H9 (cell line): ENCODE results near the gene SLC39A2. TPM values are rescaled to one million over a fixed set of nuclear protein-coding genes. Genes with fewer than 3 reads are reported as not detected.

Source experiments
- DNase-seq: peaks from one replicate; pipeline ENCODE4 v3.0.0-alpha.2; 2017
- H2AFZ ChIP-seq: one replicate; pipeline ENCODE4 v1.6.1; 2013; ENCODE audit warnings: mild to moderate bottlenecking, low read length, control low read depth, moderate library complexity
- H2AK5ac ChIP-seq: 2 replicates; pipeline ENCODE4 v1.6.1; 2013; ENCODE audit warnings: low read length, control low read depth, mixed read lengths; ENCODE audit not compliant: insufficient read length
- H2BK120ac ChIP-seq: one replicate; pipeline ENCODE4 v1.6.1; 2013; ENCODE audit warnings: low read depth, mild to moderate bottlenecking, low read length, control low read depth, inconsistent platforms; ENCODE audit not compliant: poor library complexity, severe bottlenecking
- H2BK12ac ChIP-seq: 2 replicates; pipeline ENCODE4 v1.6.1; 2013; ENCODE audit warnings: low read length, control low read depth, mixed read lengths, low read depth; ENCODE audit not compliant: insufficient read length
- H2BK15ac ChIP-seq: 2 replicates; pipeline ENCODE4 v1.6.1; 2013; ENCODE audit warnings: low read depth, low read length, control low read depth
- H2BK20ac ChIP-seq: one replicate; pipeline ENCODE4 v1.6.1; 2013; ENCODE audit warnings: low read depth, mild to moderate bottlenecking, low read length, control low read depth, inconsistent platforms; ENCODE audit not compliant: poor library complexity, severe bottlenecking
- H2BK5ac ChIP-seq: 2 replicates; pipeline ENCODE4 v1.6.1; 2013; ENCODE audit warnings: low read length, control low read depth, mixed read lengths; ENCODE audit not compliant: insufficient read length
- H3K14ac ChIP-seq: 2 replicates; pipeline ENCODE4 v1.6.1; 2013; ENCODE audit warnings: low read length, control low read depth; ENCODE audit not compliant: insufficient read depth
- H3K18ac ChIP-seq: 2 replicates; pipeline ENCODE4 v1.6.1; 2013; ENCODE audit warnings: low read depth, mild to moderate bottlenecking, mixed read lengths, low read length, control low read depth; ENCODE audit not compliant: insufficient read length
- H3K23ac ChIP-seq: 2 replicates; pipeline ENCODE4 v1.6.1; 2013; ENCODE audit warnings: low read length, control low read depth, mixed read lengths, low read depth; ENCODE audit not compliant: insufficient read length
- H3K23me2 ChIP-seq: 2 replicates; pipeline ENCODE4 v1.6.1; 2013; ENCODE audit warnings: low read depth, mild to moderate bottlenecking, mixed read lengths, low read length, control low read depth; ENCODE audit not compliant: insufficient read length, poor library complexity, severe bottlenecking
- H3K27ac ChIP-seq: 2 replicates; pipeline ENCODE4 v1.5.1; 2013; ENCODE audit warnings: low read length, control low read depth, mixed read lengths, low read depth; ENCODE audit not compliant: insufficient read length
- H3K27me3 ChIP-seq: 2 replicates; pipeline ENCODE4 v1.6.1; 2013; ENCODE audit warnings: low read length, control low read depth, inconsistent platforms; ENCODE audit not compliant: insufficient read depth
- H3K4ac ChIP-seq: 2 replicates; pipeline ENCODE4 v1.6.1; 2013; ENCODE audit warnings: low read depth, mild to moderate bottlenecking, control low read depth, inconsistent platforms, low read length, moderate library complexity
- H3K4me1 ChIP-seq: 2 replicates; pipeline ENCODE4 v1.6.1; 2013; ENCODE audit warnings: low read length, control low read depth, inconsistent platforms; ENCODE audit not compliant: insufficient read depth
- H3K4me2 ChIP-seq: 2 replicates; pipeline ENCODE4 v1.6.1; 2013; ENCODE audit warnings: low read length, control low read depth, mixed read lengths; ENCODE audit not compliant: insufficient read length, insufficient read depth
- H3K56ac ChIP-seq: 2 replicates; pipeline ENCODE4 v1.6.1; 2013; ENCODE audit warnings: low read depth, mild to moderate bottlenecking, mixed read lengths, low read length, control low read depth; ENCODE audit not compliant: insufficient read length
- H3K79me1 ChIP-seq: 2 replicates; pipeline ENCODE4 v1.6.1; 2013; ENCODE audit warnings: low read depth, mild to moderate bottlenecking, moderate library complexity, low read length, control low read depth, inconsistent platforms; ENCODE audit not compliant: insufficient read depth, poor library complexity, severe bottlenecking
- H3K79me2 ChIP-seq: 2 replicates; pipeline ENCODE4 v1.6.1; 2013; ENCODE audit warnings: low read length, control low read depth, inconsistent platforms; ENCODE audit not compliant: insufficient read depth
- H3K9ac ChIP-seq: 2 replicates; pipeline ENCODE4 v1.6.1; 2013; ENCODE audit warnings: low read length, control low read depth, mixed read lengths; ENCODE audit not compliant: insufficient read length; ENCODE audit errors: extremely low read depth
- H3K9me3 ChIP-seq: one replicate; pipeline ENCODE4 v1.6.1; 2013; ENCODE audit warnings: low read depth, low read length, inconsistent platforms; ENCODE audit not compliant: control insufficient read depth
- H3T11ph ChIP-seq: one replicate; pipeline ENCODE4 v1.6.1; 2013; ENCODE audit warnings: mild to moderate bottlenecking, low read length, control low read depth, inconsistent platforms
- H4K20me1 ChIP-seq: one replicate; pipeline ENCODE4 v1.6.1; 2013; ENCODE audit not compliant: control insufficient read depth, insufficient read length, insufficient read depth
- H4K5ac ChIP-seq: 2 replicates; pipeline ENCODE4 v1.6.1; 2013; ENCODE audit warnings: low read depth, mild to moderate bottlenecking, mixed read lengths, low read length, control low read depth; ENCODE audit not compliant: insufficient read length
- H4K8ac ChIP-seq: replicated peaks from 2 replicates; pipeline ENCODE4 v1.6.1; 2013; ENCODE audit warnings: low read length, control low read depth, mixed read lengths, low read depth; ENCODE audit not compliant: insufficient read length
- H4K91ac ChIP-seq: 2 replicates; pipeline ENCODE4 v1.6.1; 2013; ENCODE audit warnings: low read depth, mild to moderate bottlenecking, moderate library complexity, mixed read lengths, low read length, control low read depth; ENCODE audit not compliant: insufficient read length
- H3K27ac Mint-ChIP-seq, 3 experiments: 2 replicates in 2 of 3; 3 replicates in 1 of 3; pipeline ENCODE4 v1.8.0; 2020 to 2021; ENCODE audit warnings: mixed read lengths in 3 of 3, mild to moderate bottlenecking in 1 of 3, moderate library complexity in 1 of 3
- H3K27me3 Mint-ChIP-seq: 2 replicates; pipeline ENCODE4 v1.8.0; 2021; ENCODE audit warnings: low read depth, mild to moderate bottlenecking, moderate library complexity, mixed read lengths
- H3K36me3 Mint-ChIP-seq, 3 experiments: 2 replicates in 2 of 3; 3 replicates in 1 of 3; pipeline ENCODE4 v1.8.0; 2020 to 2021; ENCODE audit warnings: low read depth in 3 of 3, mixed read lengths in 3 of 3; ENCODE audit not compliant: insufficient read depth in 1 of 3
- H3K4me1 Mint-ChIP-seq, 2 experiments: 2 replicates each; pipeline ENCODE4 v1.8.0; 2020; ENCODE audit warnings: mixed read lengths in 2 of 2
- H3K4me3 Mint-ChIP-seq, 2 experiments: 2 replicates in 1 of 2; 3 replicates in 1 of 2; pipeline ENCODE4 v1.8.0; 2020 to 2021; ENCODE audit warnings: mild to moderate bottlenecking in 2 of 2, mixed read lengths in 2 of 2, moderate library complexity in 1 of 2
- H3K9me3 Mint-ChIP-seq, 2 experiments: 2 replicates in 1 of 2; 3 replicates in 1 of 2; pipeline ENCODE4 v1.8.0; 2020; ENCODE audit warnings: mild to moderate bottlenecking in 2 of 2, mixed read lengths in 2 of 2, moderate library complexity in 1 of 2
- CTCF ChIP-seq: fragments of 200-600 bp; sonication (generic); conservative IDR thresholded peaks from 3 replicates; pipeline ENCODE4 v1.8.0; 2021; ENCODE audit warnings: antibody characterized with exemption, mild to moderate bottlenecking
- WGBS: extraction: QIAGEN DNeasy Blood & Tissue Kit; methylation state at CpG from one replicate; pipeline ENCODE4 v1.1.7; 2013; ENCODE audit warnings: missing lambda C conversion rate, low lambda C conversion rate, mixed read lengths; ENCODE audit not compliant: insufficient read length; ENCODE audit errors: extremely low coverage; 5-methylcytosine and 5-hydroxymethylcytosine counted together
- total RNA-seq: library from RNA; stranded (reverse); gene quantifications from 2 replicates; pipeline ENCODE4 v1.2.1, GENCODE V29; 2021

Gene SLC39A2
- total RNA-seq, 1 experiment from 2014 or later = not detected

- Histone ChIP-seq H3K79me1 (no peaks in the 10 kb centered on the region), H4K8ac (no peak overlapping the region), H3K23ac (no peak overlapping the region), H3K14ac (no peak overlapping the region), H3K4me1 (peaks cover 4% of the 10 kb centered on the region), H2BK120ac (no peak overlapping the region), H4K91ac (no peak overlapping the region), H3K4ac (no peak overlapping the region), H3K23me2 (no peaks in the 10 kb centered on the region), H4K20me1 (no peaks in the 10 kb centered on the region), H3K9me3 (no peaks in the 10 kb centered on the region), H2BK20ac (no peak overlapping the region), H3K27ac (no peak overlapping the region), H2BK15ac (no peak overlapping the region), H3K18ac (no peak overlapping the region), H2AK5ac (no peak overlapping the region), H3T11ph (no peak overlapping the region), H3K27me3 (no peaks in the 10 kb centered on the region), H3K9ac (no peak overlapping the region), H2BK5ac (no peak overlapping the region), H3K4me2 (no peak overlapping the region), H4K5ac (no peak overlapping the region), H3K56ac (no peak overlapping the region), H2BK12ac (no peak overlapping the region), H2AFZ (no peak overlapping the region), H3K79me2 (no peaks in the 10 kb centered on the region)
- Mint-ChIP-seq H3K4me1 (peaks cover 16% of the 10 kb centered on the region in 2 experiments), H3K4me3 (no peak overlapping the region), H3K27ac (no peak overlapping the region), H3K27me3 (peaks cover 27% of the 10 kb centered on the region), H3K36me3 (no peaks in the 10 kb centered on the region), H3K9me3 (no peaks in the 10 kb centered on the region)
- no peak for DNase-seq
- no peak for TF ChIP-seq CTCF
- WGBS = no CpG with 5 or more reads among the region's 6 CpGs
Observed at GRCh38 chr14:21043974-21044618, 45.0 kb downstream of the SLC39A2 start.
